ENCODE data around the gene ASB13. TPM values are rescaled to one million over a fixed set of nuclear protein-coding genes. Genes with fewer than 3 reads are reported as not detected.

The ASB13 gene
- total and polyA plus RNA-seq, 2 of the 13 experiments (the other 11 are each of a cell fraction or from before 2014, with no cell fraction given): 9.3 to 15.4 TPM

DNA sequence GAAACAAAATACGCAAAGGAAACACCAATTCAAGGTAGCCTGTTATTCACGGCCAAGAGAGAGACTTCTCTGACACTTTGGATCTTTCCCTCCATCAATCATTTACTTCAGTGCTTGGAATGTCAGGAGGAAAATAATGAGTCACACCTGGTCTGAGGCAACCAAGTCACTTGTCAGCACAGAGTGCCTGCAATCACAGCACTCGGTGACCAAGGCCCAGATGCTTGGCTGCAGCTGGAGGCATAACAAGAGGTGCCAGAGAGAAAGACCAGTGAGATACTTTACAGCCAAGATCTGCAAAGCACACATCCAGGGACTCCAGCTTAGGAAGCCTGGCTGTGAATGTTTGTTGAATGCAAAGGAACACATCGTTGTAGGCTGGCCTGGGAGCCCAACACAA is 33.9 kb downstream of the ASB13 start (continued):
- TF ChIP-seq, protein P1, sequence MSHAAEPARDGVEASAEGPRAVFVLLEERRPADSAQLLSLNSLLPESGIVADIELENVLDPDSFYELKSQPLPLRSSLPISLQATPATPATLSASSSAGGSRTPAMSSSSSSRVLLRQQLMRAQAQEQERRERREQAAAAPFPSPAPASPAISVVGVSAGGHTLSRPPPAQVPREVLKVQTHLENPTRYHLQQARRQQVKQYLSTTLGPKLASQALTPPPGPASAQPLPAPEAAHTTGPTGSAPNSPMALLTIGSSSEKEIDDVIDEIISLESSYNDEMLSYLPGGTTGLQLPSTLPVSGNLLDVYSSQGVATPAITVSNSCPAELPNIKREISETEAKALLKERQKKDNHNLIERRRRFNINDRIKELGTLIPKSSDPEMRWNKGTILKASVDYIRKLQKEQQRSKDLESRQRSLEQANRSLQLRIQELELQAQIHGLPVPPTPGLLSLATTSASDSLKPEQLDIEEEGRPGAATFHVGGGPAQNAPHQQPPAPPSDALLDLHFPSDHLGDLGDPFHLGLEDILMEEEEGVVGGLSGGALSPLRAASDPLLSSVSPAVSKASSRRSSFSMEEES (CRISPR knock-in tag; IDR thresholded peaks at IDR 0.05): peak; percentile 51; the same call in 1 of the 2 replicates
- TF ChIP-seq TGIF2 (CRISPR knock-in tag; IDR thresholded peaks at IDR 0.05) (peak; percentile 40; the same call in 1 of the 2 replicates), SAFB2 (CRISPR knock-in tag; IDR thresholded peaks at IDR 0.05; ENCODE audit: borderline replicate concordance, low read depth) (no peak), RCOR2 (CRISPR knock-in tag; IDR thresholded peaks at IDR 0.05) (no peak), CEBPG (CRISPR knock-in tag; IDR thresholded peaks at IDR 0.05) (peak; percentile 80), MAFF (IDR thresholded peaks at IDR 0.05; ENCODE audit: low read depth, low read length) (no peak), FOSL1 (CRISPR knock-in tag; IDR thresholded peaks at IDR 0.05; ENCODE audit: borderline replicate concordance) (peak; percentile 70; the same call in 1 of the 2 replicates), ZNF484 (CRISPR knock-in tag; IDR thresholded peaks at IDR 0.05; ENCODE audit: borderline replicate concordance, low read depth) (no peak), PPARG (CRISPR knock-in tag; conservative IDR thresholded peaks at IDR 0.05) (no peak)
- TF ChIP-seq, protein P2, sequence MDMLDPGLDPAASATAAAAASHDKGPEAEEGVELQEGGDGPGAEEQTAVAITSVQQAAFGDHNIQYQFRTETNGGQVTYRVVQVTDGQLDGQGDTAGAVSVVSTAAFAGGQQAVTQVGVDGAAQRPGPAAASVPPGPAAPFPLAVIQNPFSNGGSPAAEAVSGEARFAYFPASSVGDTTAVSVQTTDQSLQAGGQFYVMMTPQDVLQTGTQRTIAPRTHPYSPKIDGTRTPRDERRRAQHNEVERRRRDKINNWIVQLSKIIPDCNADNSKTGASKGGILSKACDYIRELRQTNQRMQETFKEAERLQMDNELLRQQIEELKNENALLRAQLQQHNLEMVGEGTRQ (IDR thresholded peaks at IDR 0.05; ENCODE audit: low read depth, low read length): no peak
- TF ChIP-seq, protein P2 (CRISPR knock-in tag; IDR thresholded peaks at IDR 0.05; ENCODE audit: borderline replicate concordance): no peak
- TF ChIP-seq, protein P3, sequence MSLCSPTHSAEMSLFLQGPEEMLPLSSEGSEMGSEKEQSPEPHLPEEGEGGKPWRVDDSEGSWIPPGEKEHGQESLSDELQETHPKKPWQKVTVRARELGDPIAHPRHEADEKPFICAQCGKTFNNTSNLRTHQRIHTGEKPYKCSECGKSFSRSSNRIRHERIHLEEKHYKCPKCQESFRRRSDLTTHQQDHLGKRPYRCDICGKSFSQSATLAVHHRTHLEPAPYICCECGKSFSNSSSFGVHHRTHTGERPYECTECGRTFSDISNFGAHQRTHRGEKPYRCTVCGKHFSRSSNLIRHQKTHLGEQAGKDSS (CRISPR knock-in tag; IDR thresholded peaks at IDR 0.05; ENCODE audit: borderline replicate concordance, low read depth): no peak
- TF ChIP-seq, protein P4, sequence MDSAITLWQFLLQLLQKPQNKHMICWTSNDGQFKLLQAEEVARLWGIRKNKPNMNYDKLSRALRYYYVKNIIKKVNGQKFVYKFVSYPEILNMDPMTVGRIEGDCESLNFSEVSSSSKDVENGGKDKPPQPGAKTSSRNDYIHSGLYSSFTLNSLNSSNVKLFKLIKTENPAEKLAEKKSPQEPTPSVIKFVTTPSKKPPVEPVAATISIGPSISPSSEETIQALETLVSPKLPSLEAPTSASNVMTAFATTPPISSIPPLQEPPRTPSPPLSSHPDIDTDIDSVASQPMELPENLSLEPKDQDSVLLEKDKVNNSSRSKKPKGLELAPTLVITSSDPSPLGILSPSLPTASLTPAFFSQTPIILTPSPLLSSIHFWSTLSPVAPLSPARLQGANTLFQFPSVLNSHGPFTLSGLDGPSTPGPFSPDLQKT (CRISPR knock-in tag; IDR thresholded peaks at IDR 0.05; ENCODE audit: borderline replicate concordance): no peak
